ENCODE data around the gene KRT37. TPM values are rescaled to one million over a fixed set of nuclear protein-coding genes. Genes with fewer than 3 reads are reported as not detected.
"Not testable (repeated sequence)": the region's sequence is repeated elsewhere in the genome, so short reads cannot be mapped to it uniquely, and the experiment has no call there.

KRT37 gene

GRCh38 chr17:41380091-41380490 lies 44.3 kb downstream of the KRT37 start:
- H3K4me2 ChIP-seq (ENCODE audit: insufficient read depth, low read length, poor library complexity, severe bottlenecking); H3K14ac ChIP-seq (ENCODE audit: low read length); H3K4me3 ChIP-seq (ENCODE audit: low read length in 2 of 2); H3K79me1 ChIP-seq (ENCODE audit: low read depth, low read length); H2BK12ac ChIP-seq (ENCODE audit: low read length); H3K27me3 ChIP-seq (ENCODE audit: control insufficient read depth in 3 of 3, insufficient read depth in 3 of 3, low read depth in 1 of 3, low read length in 3 of 3); H2BK15ac ChIP-seq (ENCODE audit: low read length); H2AFZ ChIP-seq (ENCODE audit: low read length); H2BK5ac ChIP-seq (ENCODE audit: low read length); H3K18ac ChIP-seq (ENCODE audit: low read length); H3K23ac ChIP-seq (ENCODE audit: low read depth, low read length, poor library complexity); DNase-seq (ENCODE audit: low spot score); H3K36me3 ChIP-seq (replicated peaks in 1 of 2; ENCODE audit: control insufficient read depth in 2 of 2, insufficient read depth in 2 of 2, low read length in 2 of 2); H3K4ac ChIP-seq (ENCODE audit: low read length); H3K27ac ChIP-seq (replicated peaks; ENCODE audit: low read length); H4K91ac ChIP-seq (ENCODE audit: low read depth, low read length, poor library complexity); H3K9me3 ChIP-seq (replicated peaks in 1 of 2; ENCODE audit: control insufficient read depth in 2 of 2, insufficient read depth in 1 of 2, low read depth in 1 of 2, low read length in 2 of 2); H3K4me1 ChIP-seq (ENCODE audit: control insufficient read depth in 2 of 2, insufficient read depth in 1 of 2, low read depth in 1 of 2, low read length in 2 of 2); H2BK120ac ChIP-seq (ENCODE audit: low read depth, low read length); H4K8ac ChIP-seq (ENCODE audit: low read depth, low read length); H2AK5ac ChIP-seq (ENCODE audit: low read depth, low read length); H3K9ac ChIP-seq (ENCODE audit: low read depth, low read length, poor library complexity): not testable (repeated sequence)
- no CpG with 5 or more reads among the region's 7 CpGs for WGBS, 2 donors (ENCODE audit: extremely low coverage in 2 of 2, insufficient read length in 2 of 2, insufficient replicate concordance in 1 of 2)

- no CpG with 5 or more reads among the region's 2 CpGs for WGBS, 2 donors (ENCODE audit: extremely low coverage in 2 of 2, insufficient read length in 2 of 2, insufficient replicate concordance in 1 of 2)
- no peak overlapping the region for H3K27ac ChIP-seq (replicated peaks; ENCODE audit: low read length)
- no peaks in the 10 kb centered on the region for H3K4me1 ChIP-seq (ENCODE audit: control insufficient read depth in 2 of 2, insufficient read depth in 1 of 2, low read depth in 1 of 2, low read length in 2 of 2)
- no peaks in the 10 kb centered on the region for H3K9me3 ChIP-seq (replicated peaks in 1 of 2; ENCODE audit: control insufficient read depth in 2 of 2, insufficient read depth in 1 of 2, low read depth in 1 of 2, low read length in 2 of 2)
- no peak overlapping the region for H2BK5ac ChIP-seq (ENCODE audit: low read length)
- H3K18ac ChIP-seq (ENCODE audit: low read length): no peak overlapping the region
- no peak overlapping the region for H3K4ac ChIP-seq (ENCODE audit: low read length)
- H4K8ac ChIP-seq (ENCODE audit: low read depth, low read length): no peak overlapping the region
- no peak overlapping the region for H3K14ac ChIP-seq (ENCODE audit: low read length)
- DNase-seq (ENCODE audit: low spot score): no peak
- H2BK120ac ChIP-seq (ENCODE audit: low read depth, low read length): no peak overlapping the region
- no peak overlapping the region for H2BK12ac ChIP-seq (ENCODE audit: low read length)
- H4K91ac ChIP-seq (ENCODE audit: low read depth, low read length, poor library complexity): no peak overlapping the region
- H3K4me2 ChIP-seq (ENCODE audit: insufficient read depth, low read length, poor library complexity, severe bottlenecking): no peak overlapping the region
- no peaks in the 10 kb centered on the region for H3K27me3 ChIP-seq (ENCODE audit: control insufficient read depth in 3 of 3, insufficient read depth in 3 of 3, low read depth in 1 of 3, low read length in 3 of 3)
- H2AFZ ChIP-seq (ENCODE audit: low read length): no peak overlapping the region
- no peak overlapping the region for H2BK15ac ChIP-seq (ENCODE audit: low read length)
- H3K79me1 ChIP-seq (ENCODE audit: low read depth, low read length): no peaks in the 10 kb centered on the region
- no peak overlapping the region for H3K9ac ChIP-seq (ENCODE audit: low read depth, low read length, poor library complexity)
- H3K36me3 ChIP-seq (replicated peaks in 1 of 2; ENCODE audit: control insufficient read depth in 2 of 2, insufficient read depth in 2 of 2, low read length in 2 of 2): no peaks in the 10 kb centered on the region
- H3K23ac ChIP-seq (ENCODE audit: low read depth, low read length, poor library complexity): no peak overlapping the region
- no peak overlapping the region for H3K4me3 ChIP-seq (ENCODE audit: low read length in 2 of 2)
- H2AK5ac ChIP-seq (ENCODE audit: low read depth, low read length): no peak overlapping the region
Observed at GRCh38 chr17:41377546-41377945, 46.8 kb downstream of the KRT37 start.

Small RNA genes within 50 kb of the gene (small RNA-seq; reads per million reads assigned to genes)
- gene RNU2-32P (ENCODE audit: insufficient read depth): not detected
